ENCODE data around the gene FAIM2. TPM values are rescaled to one million over a fixed set of nuclear protein-coding genes. Genes with fewer than 3 reads are reported as not detected.

Gene FAIM2
- total RNA-seq, 2 experiments from 2014 or later = 0.05 to 0.06 TPM

DNA sequence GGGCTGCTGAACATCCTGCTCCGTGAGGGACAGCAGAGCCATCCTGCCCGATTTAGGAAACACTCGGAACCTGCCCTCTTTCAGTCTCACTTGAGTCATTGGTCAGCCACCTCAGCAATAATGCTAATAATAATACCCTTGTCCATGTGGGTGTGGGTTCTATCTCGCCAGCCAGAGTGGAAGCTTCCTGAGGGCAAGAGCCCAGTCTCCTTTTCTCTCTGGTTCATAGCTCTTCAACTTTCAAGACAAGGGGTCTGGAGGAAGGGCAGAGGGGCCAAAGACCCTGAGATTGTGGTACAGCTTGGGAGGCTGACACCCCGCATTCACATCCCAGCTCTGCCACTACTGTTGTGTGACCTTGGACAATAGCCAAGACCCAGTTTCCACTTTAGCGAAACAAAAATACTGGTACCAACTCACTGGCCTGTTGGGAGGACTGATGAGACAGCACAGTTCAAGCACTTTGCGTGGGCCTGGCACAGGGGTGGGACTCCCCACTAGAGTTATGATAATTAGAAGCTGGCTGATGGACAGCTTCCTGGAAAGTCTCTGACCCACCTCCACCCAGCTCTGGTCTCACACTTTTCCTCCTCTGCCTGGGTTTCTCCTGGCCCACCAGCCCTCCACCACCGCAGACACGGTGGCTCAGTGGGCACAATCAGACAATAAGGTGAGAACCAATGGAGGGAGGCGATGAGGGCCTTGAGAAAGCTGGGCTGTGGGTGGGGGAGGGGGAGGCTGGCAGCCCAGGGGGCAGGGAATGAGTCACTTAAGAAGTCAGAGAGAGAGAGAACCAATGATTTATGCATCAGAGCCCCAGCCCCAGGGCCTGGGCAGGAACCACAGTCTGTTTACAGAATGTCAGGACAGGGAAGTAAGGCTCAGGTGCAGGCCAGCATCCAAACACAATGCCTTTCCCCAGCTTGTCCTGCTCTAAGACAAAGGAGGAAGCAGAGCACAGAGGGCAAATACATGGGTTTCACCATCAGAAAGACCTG is 9.6 kb downstream of the FAIM2 start:
- Mint-ChIP-seq H3K27ac (no peak overlapping the region), H3K36me3 (no peaks in the 10 kb centered on the region), H3K4me3 (no peak overlapping the region), H3K27me3 (peaks cover 12% of the 10 kb centered on the region), H3K4me1 (no peaks in the 10 kb centered on the region), H3K9me3 (ENCODE audit: low read depth) (no peaks in the 10 kb centered on the region)
- ATAC-seq (no peak), DNase-seq (no peak)
- CTCF ChIA-PET = no interaction called here

GRCh38 chr12:49892732-49893317 is 10.9 kb downstream of the FAIM2 start:
- H3K36me3 Mint-ChIP-seq = no peaks in the 10 kb centered on the region
- ATAC-seq = no peak
- H3K27ac Mint-ChIP-seq = no peak overlapping the region
- H3K27me3 Mint-ChIP-seq = peaks cover 8% of the 10 kb centered on the region
- H3K4me1 Mint-ChIP-seq = no peaks in the 10 kb centered on the region
- H3K9me3 Mint-ChIP-seq (ENCODE audit: low read depth) = no peaks in the 10 kb centered on the region
- CTCF ChIA-PET = interaction anchor here (0.9 kb wide), 1 partner anchor 75 kb away, joined by 3 read pairs; no protein-coding TSS in a partner anchor
- no peak overlapping the region for H3K4me3 Mint-ChIP-seq
- no peak for DNase-seq

DNA sequence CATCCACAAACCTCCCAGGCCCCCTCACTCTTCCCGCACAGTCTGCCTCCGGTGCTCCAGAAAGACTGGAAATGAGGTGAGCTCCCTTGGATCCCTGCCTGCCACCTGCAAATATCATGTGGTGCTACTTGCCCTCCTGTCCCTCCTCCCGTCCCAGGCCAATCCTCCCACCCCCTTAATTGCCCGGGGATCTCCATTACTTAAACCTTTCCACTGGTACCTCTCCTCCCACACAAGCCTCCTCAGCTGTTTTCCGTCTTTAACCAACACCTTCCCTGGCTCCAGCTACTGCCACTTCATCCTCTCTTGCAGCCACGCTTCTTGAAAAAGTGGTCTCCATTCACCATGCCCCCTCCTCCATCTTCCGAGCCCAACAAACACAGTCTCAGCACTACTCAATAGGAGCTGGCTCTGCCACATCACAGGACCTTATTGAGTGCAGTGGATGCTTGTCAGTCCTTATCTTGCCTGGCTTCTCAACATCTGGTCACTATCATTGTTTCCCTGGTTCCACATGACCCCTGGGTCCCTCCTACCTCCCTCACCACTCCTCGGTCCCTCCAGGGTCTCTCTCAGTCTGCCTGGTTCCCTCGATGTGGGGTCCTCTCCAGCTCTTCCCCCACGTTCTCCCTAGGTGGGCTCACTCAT is 11.5 kb downstream of the FAIM2 start:
- Mint-ChIP-seq H3K36me3 (no peaks in the 10 kb centered on the region), H3K9me3 (ENCODE audit: low read depth) (no peaks in the 10 kb centered on the region), H3K4me3 (no peak overlapping the region), H3K27me3 (peaks cover 8% of the 10 kb centered on the region), H3K4me1 (no peaks in the 10 kb centered on the region), H3K27ac (no peak overlapping the region)
- CTCF ChIA-PET = interaction anchor here (0.8 to 0.9 kb wide), 2 partner anchors 53 to 75 kb away, joined by 3 read pairs; no protein-coding TSS in a partner anchor
- no peak for ATAC-seq
- no peak for DNase-seq

DNA sequence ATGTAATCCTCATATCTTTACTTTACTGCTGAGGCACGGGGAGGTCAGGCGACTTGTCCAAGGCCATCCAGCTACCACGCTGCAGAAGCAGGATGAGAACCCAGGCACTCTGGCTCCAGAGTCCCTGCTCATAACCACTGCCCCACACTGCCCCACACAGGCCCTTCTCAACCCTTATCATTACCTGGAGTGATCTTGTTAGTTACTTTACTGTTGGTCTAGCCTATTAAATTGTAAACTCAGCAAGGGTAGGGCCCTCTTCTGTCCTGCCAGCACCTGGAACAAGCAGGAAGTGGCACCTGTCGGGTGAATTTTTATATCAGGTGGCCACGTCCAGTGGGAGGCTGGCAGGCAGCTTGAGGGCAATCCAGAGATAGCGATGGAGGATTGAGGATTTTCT is 12.2 kb downstream of the FAIM2 start:
- no peak overlapping the region for H3K27ac Mint-ChIP-seq
- no peak for ATAC-seq
- no peaks in the 10 kb centered on the region for H3K36me3 Mint-ChIP-seq
- CTCF ChIA-PET = interaction anchor here (0.8 kb wide), 1 partner anchor 53 kb away, joined by 3 read pairs; no protein-coding TSS in a partner anchor
- H3K4me1 Mint-ChIP-seq = no peaks in the 10 kb centered on the region
- no peak overlapping the region for H3K4me3 Mint-ChIP-seq
- no peaks in the 10 kb centered on the region for H3K9me3 Mint-ChIP-seq (ENCODE audit: low read depth)
- H3K27me3 Mint-ChIP-seq = peaks cover 8% of the 10 kb centered on the region
- no peak for DNase-seq

GRCh38 chr12:49891012-49891411 is 12.7 kb downstream of the FAIM2 start:
- H3K9me3 Mint-ChIP-seq (ENCODE audit: low read depth) = no peaks in the 10 kb centered on the region
- no peak for DNase-seq
- H3K36me3 Mint-ChIP-seq = no peaks in the 10 kb centered on the region
- CTCF ChIA-PET = no interaction called here
- H3K4me1 Mint-ChIP-seq = no peaks in the 10 kb centered on the region
- H3K27me3 Mint-ChIP-seq = peaks cover 8% of the 10 kb centered on the region
- H3K4me3 Mint-ChIP-seq = no peak overlapping the region
- no peak for ATAC-seq
- no peak overlapping the region for H3K27ac Mint-ChIP-seq

- no peak for ATAC-seq
- Mint-ChIP-seq H3K27ac (no peak overlapping the region), H3K9me3 (ENCODE audit: low read depth) (no peaks in the 10 kb centered on the region), H3K4me1 (no peaks in the 10 kb centered on the region), H3K27me3 (peaks cover 8% of the 10 kb centered on the region), H3K36me3 (no peaks in the 10 kb centered on the region), H3K4me3 (no peak overlapping the region)
- CTCF ChIA-PET = interaction anchor here (1.8 kb wide), 1 partner anchor 77 kb away, joined by 6 read pairs; no protein-coding TSS in a partner anchor
- DNase-seq = no peak
Observed at GRCh38 chr12:49890096-49890461, 13.6 kb downstream of the FAIM2 start.

- no peak overlapping the region for H3K4me3 Mint-ChIP-seq
- no peak overlapping the region for H3K27ac Mint-ChIP-seq
- no peaks in the 10 kb centered on the region for H3K4me1 Mint-ChIP-seq
- peaks cover 8% of the 10 kb centered on the region for H3K27me3 Mint-ChIP-seq
- CTCF ChIA-PET = interaction anchor here (1.1 to 1.8 kb wide), 2 partner anchors 23 to 78 kb away, joined by 3 to 6 read pairs; no protein-coding TSS in a partner anchor
- ATAC-seq (no peak), DNase-seq (no peak)
- H3K36me3 Mint-ChIP-seq = no peaks in the 10 kb centered on the region
- H3K9me3 Mint-ChIP-seq (ENCODE audit: low read depth) = no peaks in the 10 kb centered on the region
Observed at GRCh38 chr12:49889361-49890095, 14.2 kb downstream of the FAIM2 start.

DNA sequence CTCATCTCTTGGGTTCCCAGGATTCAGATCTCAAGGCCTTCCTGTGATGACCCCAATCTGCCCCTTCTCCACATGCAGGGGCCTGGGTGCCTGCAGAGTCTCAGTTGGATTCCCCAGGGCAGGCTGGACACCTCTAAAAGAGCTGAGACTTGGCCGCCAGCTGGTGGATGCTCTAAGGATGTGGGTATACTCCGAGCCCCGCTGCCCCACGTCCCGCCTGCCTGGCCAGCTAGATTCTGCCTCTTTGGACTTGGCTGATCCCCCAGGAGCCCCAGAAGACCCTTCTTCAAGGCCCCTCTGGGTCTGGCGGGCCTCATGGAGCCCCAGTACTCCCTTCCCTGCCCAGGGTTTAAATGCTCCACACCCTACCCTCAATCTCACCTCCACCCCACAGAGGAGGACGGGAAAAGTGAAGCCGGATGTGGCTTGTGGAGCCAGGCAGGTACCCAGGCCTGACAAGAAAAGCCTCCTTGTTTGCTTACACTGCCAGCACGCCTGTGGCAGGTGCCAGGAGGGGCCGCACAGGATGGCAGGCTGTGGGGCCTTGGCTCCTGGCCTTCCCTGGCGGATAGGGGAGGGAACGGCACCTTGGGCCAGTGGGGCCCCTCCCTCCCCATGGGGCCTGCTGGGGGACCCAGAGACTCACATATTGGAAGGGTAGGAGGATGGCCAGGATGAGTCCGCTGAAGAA is 15.1 kb downstream of the FAIM2 start:
- peaks cover 9% of the 10 kb centered on the region for H3K27me3 Mint-ChIP-seq
- no peaks in the 10 kb centered on the region for H3K4me1 Mint-ChIP-seq
- no peak for ATAC-seq
- no peaks in the 10 kb centered on the region for H3K36me3 Mint-ChIP-seq
- no peak for DNase-seq
- H3K4me3 Mint-ChIP-seq = no peak overlapping the region
- CTCF ChIA-PET = interaction anchor here (1.1 to 1.8 kb wide), 2 partner anchors 22 to 79 kb away, joined by 3 to 6 read pairs; no protein-coding TSS in a partner anchor
- no peaks in the 10 kb centered on the region for H3K9me3 Mint-ChIP-seq (ENCODE audit: low read depth)
- no peak overlapping the region for H3K27ac Mint-ChIP-seq

GRCh38 chr12:49887536-49888401 is 15.9 kb downstream of the FAIM2 start:
- Mint-ChIP-seq H3K36me3 (no peaks in the 10 kb centered on the region), H3K9me3 (ENCODE audit: low read depth) (no peaks in the 10 kb centered on the region), H3K4me1 (no peaks in the 10 kb centered on the region), H3K4me3 (no peak overlapping the region), H3K27me3 (peaks cover 8% of the 10 kb centered on the region), H3K27ac (no peak overlapping the region)
- DNase-seq (no peak), ATAC-seq (no peak)
- CTCF ChIA-PET = no interaction called here

- Mint-ChIP-seq H3K4me3 (no peak overlapping the region), H3K27me3 (peaks cover 5% of the 10 kb centered on the region), H3K4me1 (no peaks in the 10 kb centered on the region), H3K27ac (no peak overlapping the region), H3K36me3 (no peaks in the 10 kb centered on the region), H3K9me3 (ENCODE audit: low read depth) (no peaks in the 10 kb centered on the region)
- DNase-seq (no peak), ATAC-seq (no peak)
- CTCF ChIA-PET = no interaction called here
Observed at GRCh38 chr12:49887091-49887490, 16.6 kb downstream of the FAIM2 start.

- no peak overlapping the region for H3K4me3 Mint-ChIP-seq
- CTCF ChIA-PET = no interaction called here
- no peaks in the 10 kb centered on the region for H3K36me3 Mint-ChIP-seq
- H3K27ac Mint-ChIP-seq = no peak overlapping the region
- DNase-seq (no peak), ATAC-seq (no peak)
- no peaks in the 10 kb centered on the region for H3K9me3 Mint-ChIP-seq (ENCODE audit: low read depth)
- H3K4me1 Mint-ChIP-seq = no peaks in the 10 kb centered on the region
- H3K27me3 Mint-ChIP-seq = peaks cover 3% of the 10 kb centered on the region
Observed at GRCh38 chr12:49885663-49886461, 17.8 kb downstream of the FAIM2 start.
